NCI-H2196 (cell line): ENCODE measurements around the gene JADE2.
"Not testable (repeated sequence)": the region's sequence is repeated elsewhere in the genome, so short reads cannot be mapped to it uniquely, and the experiment has no call there.

ENCODE experiments used
- DNase-seq: peaks from one replicate; lab custom pipeline; 2025; ENCODE audit not compliant: unreplicated experiment; lab: John Stamatoyannopoulos, UW

Gene JADE2

GRCh38 chr5:134507452-134507851, 18.0 kb upstream of the JADE2 start:
- DNase-seq, result no peak

- DNase-seq, result no peak
Observed at GRCh38 chr5:134508521-134509195, 16.8 kb upstream of the JADE2 start.

- DNase-seq, result no peak
Observed at GRCh38 chr5:134509308-134510040, 16.0 kb upstream of the JADE2 start.

- DNase-seq, result peak; percentile 54
Observed at GRCh38 chr5:134510970-134511795, 14.3 kb upstream of the JADE2 start.

GRCh38 chr5:134511796-134512660, 13.4 kb upstream of the JADE2 start:
- DNase-seq, result peak; percentile 82

- no peak for DNase-seq
Observed at GRCh38 chr5:134512661-134512999, 12.8 kb upstream of the JADE2 start.

DNA sequence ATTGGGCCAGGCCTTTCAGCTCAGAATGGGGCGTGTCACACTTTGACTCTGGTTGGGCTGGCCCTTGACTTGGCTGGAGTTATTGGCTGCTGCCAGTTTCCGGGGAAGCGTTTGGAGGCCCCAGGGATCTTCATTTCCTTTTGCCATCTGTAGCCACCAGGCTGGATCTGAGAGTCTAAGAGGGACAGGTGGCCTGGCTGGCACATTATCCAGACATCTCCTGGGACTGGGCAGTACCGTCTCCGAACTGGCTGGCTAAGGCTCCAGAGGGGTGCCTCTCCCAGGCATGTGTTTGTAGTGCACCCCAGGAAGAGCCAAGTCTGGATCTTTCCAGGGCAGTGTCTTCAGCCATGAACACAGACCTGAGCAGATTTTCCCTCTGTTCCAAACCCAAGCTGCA, 9.7 kb upstream of the JADE2 start:
- DNase-seq, result peak; percentile 34

GRCh38 chr5:134516984-134517383, 8.5 kb upstream of the JADE2 start:
- not testable (repeated sequence) for DNase-seq

DNA sequence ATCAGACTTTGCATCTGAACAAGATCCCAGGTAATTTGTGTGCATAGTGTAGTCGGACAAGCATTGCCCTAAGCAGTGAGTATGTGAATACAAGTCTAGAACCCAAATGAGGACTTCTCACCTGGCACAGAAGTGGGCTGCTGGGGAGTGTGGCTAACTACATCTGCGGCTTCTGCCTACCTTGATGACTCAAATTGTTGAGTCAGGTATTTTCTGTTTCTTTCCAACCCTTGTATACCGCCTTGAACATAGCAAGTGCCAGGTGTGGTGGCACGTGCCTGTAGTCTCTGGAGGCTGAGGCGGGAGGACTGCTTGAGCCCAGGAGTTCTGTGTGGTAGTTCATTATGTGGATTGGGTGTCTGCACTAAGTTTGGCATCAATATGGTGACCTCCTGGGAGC, 7.9 kb upstream of the JADE2 start:
- DNase-seq, result no peak

- no peak for DNase-seq
Observed at GRCh38 chr5:134519989-134520388, 5.5 kb upstream of the JADE2 start.

DNA sequence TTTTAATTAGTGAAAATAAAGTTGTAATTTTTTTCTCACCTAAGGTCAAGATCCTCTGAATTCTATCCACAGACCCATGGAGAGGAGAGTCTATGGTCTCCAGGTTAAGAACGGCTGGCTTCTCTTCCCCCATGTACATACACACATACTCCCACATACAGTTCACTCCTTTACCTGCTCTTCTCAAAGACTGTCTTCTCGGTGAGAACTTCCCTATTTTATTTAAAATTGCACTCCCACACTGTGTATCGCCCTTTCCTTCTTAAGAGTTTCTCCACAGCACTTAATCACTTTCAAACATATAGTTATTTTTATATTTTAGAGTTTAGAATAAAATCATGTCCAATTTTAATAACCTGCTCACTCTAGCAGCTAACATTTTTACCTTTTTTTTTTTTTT, 3.6 kb upstream of the JADE2 start:
- DNase-seq, result no peak

DNA sequence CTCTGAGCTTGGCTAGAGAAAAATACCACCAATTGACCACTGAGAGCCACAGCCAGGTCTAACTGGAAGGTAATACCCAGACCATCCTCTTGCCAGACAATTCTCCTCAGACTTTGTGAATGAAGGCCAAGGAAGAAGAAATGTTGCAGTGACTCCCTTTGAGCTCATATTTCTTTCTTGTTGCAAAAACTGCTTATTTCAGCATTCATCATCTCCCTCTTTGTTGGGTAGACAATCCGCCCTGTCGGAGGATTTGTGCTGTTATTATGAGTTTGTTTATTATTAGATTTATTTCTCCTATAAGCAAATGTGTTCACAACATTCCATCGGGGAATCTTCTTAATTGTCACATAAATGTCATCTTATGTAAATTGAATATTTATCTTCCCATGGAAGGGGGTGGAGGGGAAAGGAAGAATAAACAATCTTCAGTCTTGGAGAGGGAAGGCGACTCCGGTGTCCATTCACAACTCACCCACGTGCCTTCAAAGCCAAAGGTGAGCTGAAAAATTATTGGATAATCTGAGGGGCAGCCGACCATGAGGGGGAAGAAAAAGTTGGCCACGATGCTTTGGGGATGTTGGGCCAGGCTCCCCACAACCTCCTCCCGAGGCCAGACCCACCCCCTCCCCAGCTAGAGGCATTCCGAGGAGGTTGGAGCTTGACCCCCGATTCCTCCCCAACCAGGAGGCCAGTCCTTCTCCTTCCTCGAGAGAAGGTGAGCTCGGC, 1.8 kb upstream of the JADE2 start:
- no peak for DNase-seq

- peak; percentile 81 for DNase-seq
Observed at GRCh38 chr5:134524272-134524825, 1.1 kb upstream of the JADE2 start.

DNA sequence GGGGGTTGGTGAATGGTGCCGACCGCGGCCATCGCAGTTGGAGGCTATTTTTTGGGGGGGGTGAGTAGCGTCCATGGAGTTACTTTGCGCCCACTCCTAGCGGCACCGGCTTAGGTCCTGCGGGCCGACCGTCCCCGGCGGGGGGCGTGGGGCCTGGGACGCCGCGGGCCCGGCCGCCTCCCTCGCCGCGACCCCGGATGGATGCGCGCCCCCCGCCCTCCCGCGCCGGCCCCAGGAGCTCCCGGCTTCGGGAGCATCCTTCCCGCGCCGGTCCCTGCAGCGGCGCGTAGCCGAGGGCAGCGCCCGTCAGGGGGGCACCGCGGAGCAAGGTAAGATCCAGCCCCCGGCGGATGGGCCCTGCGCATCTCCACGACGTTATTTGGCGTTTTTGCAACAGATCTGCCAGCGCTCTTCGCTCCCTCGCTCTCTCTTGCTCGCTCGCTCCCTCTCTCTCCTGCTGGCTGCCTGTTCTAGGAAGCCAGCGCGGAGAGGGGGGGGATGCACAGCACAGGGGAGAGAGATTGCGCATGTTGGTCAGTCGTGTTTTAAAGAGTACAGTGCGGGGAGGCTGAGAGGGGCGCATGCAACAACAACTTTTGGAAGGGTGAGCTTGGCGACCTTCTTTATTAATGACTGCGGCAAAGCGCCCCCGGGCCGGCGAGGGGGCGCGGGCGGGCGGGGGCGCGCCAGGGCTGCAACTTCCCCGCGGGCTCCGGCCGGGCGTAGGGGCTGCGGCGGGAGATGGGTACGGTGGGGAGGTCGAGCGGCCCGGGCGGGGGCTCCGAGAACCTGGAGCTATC, 413 bp downstream of the JADE2 start:
- peak; percentile 48 for DNase-seq

DNA sequence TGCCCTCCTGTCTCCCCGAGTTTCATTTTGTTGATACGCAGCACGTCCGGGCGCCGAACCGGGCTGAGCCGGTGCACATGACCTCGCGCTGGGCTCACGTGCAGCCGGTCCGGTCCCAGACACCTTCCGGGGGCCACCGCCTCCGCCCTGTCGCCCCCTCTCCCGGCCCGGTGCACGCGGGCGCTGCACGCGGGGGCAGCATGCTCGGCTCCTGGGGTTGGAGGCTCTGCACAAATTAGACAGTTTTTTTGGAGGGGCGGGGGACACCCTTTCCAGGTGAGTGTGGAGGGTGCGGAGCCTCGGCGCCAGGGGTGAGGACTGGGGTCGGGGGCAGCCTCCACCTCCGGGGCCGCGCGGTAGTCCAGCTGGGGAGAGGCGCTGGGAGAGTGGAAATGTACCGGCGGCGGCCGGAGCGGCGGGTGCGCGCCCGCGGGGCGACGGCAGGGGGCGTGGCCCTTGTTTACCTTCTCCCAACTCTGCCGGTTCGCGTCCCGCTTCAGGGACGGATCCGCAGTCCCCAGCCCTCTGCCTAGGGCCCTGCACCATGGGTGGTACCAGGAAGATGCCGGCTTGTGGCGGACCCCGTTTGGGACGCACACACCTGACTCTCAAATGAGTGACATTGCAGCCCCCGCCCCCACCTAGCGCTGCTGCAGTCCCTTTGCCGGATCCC, 1.1 kb downstream of the JADE2 start:
- DNase-seq, result peak; percentile 90

- DNase-seq, result peak; percentile 90
Observed at GRCh38 chr5:134527156-134527960, 1.9 kb downstream of the JADE2 start.

GRCh38 chr5:134527961-134528424, 2.5 kb downstream of the JADE2 start:
- no peak for DNase-seq

GRCh38 chr5:134528556-134528955, 3.1 kb downstream of the JADE2 start:
- DNase-seq, result no peak
